Measurements from ENCODE around the gene ZNF326. TPM values are rescaled to one million over a fixed set of nuclear protein-coding genes. Genes with fewer than 3 reads are reported as not detected.

Gene ZNF326
- total RNA-seq, 1 experiment from 2014 or later = 19.3 TPM

GRCh38 chr1:89965193-89965768 lies 29.6 kb upstream of the ZNF326 start:
- H4K20me1 ChIP-seq (ENCODE audit: insufficient read depth) = no peaks in the 10 kb centered on the region
- TF ChIP-seq TCF7L2 (IDR thresholded peaks at IDR 0.05; ENCODE audit: borderline replicate concordance, extremely low read depth, insufficient read depth, insufficient read length) (no peak), SIN3A (IDR thresholded peaks at IDR 0.05; ENCODE audit: low read depth) (no peak), ZNF274 (IDR thresholded peaks at IDR 0.05; ENCODE audit: low read depth, low read length) (no peak), EZH2phosphoT487 (IDR thresholded peaks at IDR 0.05; ENCODE audit: borderline replicate concordance) (no peak), ATF3 (IDR thresholded peaks at IDR 0.05) (no peak), POLR2A (IDR thresholded peaks at IDR 0.05; ENCODE audit: borderline replicate concordance, extremely low read depth, insufficient read depth, insufficient read length) (no peak), CBX3 (IDR thresholded peaks at IDR 0.05; ENCODE audit: low read depth) (no peak), SP1 (IDR thresholded peaks at IDR 0.05; ENCODE audit: low read depth) (no peak), ELF1 (IDR thresholded peaks at IDR 0.05; ENCODE audit: borderline replicate concordance, low read depth) (no peak), EGR1 (IDR thresholded peaks at IDR 0.05; ENCODE audit: low read depth) (no peak), EZH2 (IDR thresholded peaks at IDR 0.05) (no peak), CEBPB (IDR thresholded peaks at IDR 0.05; ENCODE audit: low read depth) (no peak), JUND (IDR thresholded peaks at IDR 0.05) (no peak), SRF (IDR thresholded peaks at IDR 0.05; ENCODE audit: low read depth) (no peak), ZFX (IDR thresholded peaks at IDR 0.05) (no peak)
- TF ChIP-seq, protein P1, sequence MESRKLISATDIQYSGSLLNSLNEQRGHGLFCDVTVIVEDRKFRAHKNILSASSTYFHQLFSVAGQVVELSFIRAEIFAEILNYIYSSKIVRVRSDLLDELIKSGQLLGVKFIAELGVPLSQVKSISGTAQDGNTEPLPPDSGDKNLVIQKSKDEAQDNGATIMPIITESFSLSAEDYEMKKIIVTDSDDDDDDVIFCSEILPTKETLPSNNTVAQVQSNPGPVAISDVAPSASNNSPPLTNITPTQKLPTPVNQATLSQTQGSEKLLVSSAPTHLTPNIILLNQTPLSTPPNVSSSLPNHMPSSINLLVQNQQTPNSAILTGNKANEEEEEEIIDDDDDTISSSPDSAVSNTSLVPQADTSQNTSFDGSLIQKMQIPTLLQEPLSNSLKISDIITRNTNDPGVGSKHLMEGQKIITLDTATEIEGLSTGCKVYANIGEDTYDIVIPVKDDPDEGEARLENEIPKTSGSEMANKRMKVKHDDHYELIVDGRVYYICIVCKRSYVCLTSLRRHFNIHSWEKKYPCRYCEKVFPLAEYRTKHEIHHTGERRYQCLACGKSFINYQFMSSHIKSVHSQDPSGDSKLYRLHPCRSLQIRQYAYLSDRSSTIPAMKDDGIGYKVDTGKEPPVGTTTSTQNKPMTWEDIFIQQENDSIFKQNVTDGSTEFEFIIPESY (IDR thresholded peaks at IDR 0.05; ENCODE audit: extremely low read depth, insufficient replicate concordance, low read length) = no peak
- TF ChIP-seq, protein P2, sequence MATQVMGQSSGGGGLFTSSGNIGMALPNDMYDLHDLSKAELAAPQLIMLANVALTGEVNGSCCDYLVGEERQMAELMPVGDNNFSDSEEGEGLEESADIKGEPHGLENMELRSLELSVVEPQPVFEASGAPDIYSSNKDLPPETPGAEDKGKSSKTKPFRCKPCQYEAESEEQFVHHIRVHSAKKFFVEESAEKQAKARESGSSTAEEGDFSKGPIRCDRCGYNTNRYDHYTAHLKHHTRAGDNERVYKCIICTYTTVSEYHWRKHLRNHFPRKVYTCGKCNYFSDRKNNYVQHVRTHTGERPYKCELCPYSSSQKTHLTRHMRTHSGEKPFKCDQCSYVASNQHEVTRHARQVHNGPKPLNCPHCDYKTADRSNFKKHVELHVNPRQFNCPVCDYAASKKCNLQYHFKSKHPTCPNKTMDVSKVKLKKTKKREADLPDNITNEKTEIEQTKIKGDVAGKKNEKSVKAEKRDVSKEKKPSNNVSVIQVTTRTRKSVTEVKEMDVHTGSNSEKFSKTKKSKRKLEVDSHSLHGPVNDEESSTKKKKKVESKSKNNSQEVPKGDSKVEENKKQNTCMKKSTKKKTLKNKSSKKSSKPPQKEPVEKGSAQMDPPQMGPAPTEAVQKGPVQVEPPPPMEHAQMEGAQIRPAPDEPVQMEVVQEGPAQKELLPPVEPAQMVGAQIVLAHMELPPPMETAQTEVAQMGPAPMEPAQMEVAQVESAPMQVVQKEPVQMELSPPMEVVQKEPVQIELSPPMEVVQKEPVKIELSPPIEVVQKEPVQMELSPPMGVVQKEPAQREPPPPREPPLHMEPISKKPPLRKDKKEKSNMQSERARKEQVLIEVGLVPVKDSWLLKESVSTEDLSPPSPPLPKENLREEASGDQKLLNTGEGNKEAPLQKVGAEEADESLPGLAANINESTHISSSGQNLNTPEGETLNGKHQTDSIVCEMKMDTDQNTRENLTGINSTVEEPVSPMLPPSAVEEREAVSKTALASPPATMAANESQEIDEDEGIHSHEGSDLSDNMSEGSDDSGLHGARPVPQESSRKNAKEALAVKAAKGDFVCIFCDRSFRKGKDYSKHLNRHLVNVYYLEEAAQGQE (IDR thresholded peaks at IDR 0.05; ENCODE audit: low read depth) = no peak
- TF ChIP-seq, protein P3, sequence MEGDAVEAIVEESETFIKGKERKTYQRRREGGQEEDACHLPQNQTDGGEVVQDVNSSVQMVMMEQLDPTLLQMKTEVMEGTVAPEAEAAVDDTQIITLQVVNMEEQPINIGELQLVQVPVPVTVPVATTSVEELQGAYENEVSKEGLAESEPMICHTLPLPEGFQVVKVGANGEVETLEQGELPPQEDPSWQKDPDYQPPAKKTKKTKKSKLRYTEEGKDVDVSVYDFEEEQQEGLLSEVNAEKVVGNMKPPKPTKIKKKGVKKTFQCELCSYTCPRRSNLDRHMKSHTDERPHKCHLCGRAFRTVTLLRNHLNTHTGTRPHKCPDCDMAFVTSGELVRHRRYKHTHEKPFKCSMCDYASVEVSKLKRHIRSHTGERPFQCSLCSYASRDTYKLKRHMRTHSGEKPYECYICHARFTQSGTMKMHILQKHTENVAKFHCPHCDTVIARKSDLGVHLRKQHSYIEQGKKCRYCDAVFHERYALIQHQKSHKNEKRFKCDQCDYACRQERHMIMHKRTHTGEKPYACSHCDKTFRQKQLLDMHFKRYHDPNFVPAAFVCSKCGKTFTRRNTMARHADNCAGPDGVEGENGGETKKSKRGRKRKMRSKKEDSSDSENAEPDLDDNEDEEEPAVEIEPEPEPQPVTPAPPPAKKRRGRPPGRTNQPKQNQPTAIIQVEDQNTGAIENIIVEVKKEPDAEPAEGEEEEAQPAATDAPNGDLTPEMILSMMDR (IDR thresholded peaks at IDR 0.05 in 2 of 3, conservative IDR thresholded peaks at IDR 0.05 in 1 of 3; ENCODE audit: borderline replicate concordance in 1 of 3, insufficient read depth in 1 of 3, low read depth in 2 of 3, low read length in 2 of 3) = no peak
- no peaks in the 10 kb centered on the region for H3K79me2 ChIP-seq (ENCODE audit: insufficient read depth, low read length)
- no peaks in the 10 kb centered on the region for H3K27me3 ChIP-seq (ENCODE audit: insufficient read depth, low read length)
- ATAC-seq (no peak), DNase-seq (ENCODE audit: low read depth, low spot score) (no peak)
- BruUV-seq (replicated peaks) = no TSS peak
- ChIA-PET CTCF (no interaction called here), POLR2A (no interaction called here), RAD21 (ENCODE audit: low non-redundant PET in 1 of 2, low total read pairs in 2 of 2, uncharacterized antibody in 2 of 2, unreplicated experiment in 2 of 2) (no interaction called here)
- H3K4me3 ChIP-seq (replicated peaks in 1 of 2; ENCODE audit: low read depth in 1 of 2, low read length in 2 of 2) = no peak overlapping the region
- no peaks in the 10 kb centered on the region for H3K9me3 ChIP-seq (ENCODE audit: control insufficient read depth in 1 of 2, insufficient read depth in 1 of 2, low read depth in 1 of 2, low read length in 2 of 2)
- H3K4me2 ChIP-seq (ENCODE audit: low read length) = no peak overlapping the region
- H3K4me1 ChIP-seq (ENCODE audit: control insufficient read depth in 1 of 2, insufficient read depth in 2 of 2, low read length in 2 of 2) = no peaks in the 10 kb centered on the region
- H3K9ac ChIP-seq (ENCODE audit: low read length) = no peak overlapping the region
- no peaks in the 10 kb centered on the region for H3K36me3 ChIP-seq (ENCODE audit: control insufficient read depth in 1 of 2, insufficient read depth in 2 of 2, low read length in 2 of 2)
- intact Hi-C loops (cut with micrococcal nuclease) = no loop called here
- no peaks in the 10 kb centered on the region for H3K9me2 ChIP-seq (ENCODE audit: insufficient read depth)
- H3K27ac ChIP-seq (ENCODE audit: low read depth, low read length) = no peak overlapping the region
- no peak overlapping the region for H2AFZ ChIP-seq (ENCODE audit: low read depth, low read length, poor library complexity, severe bottlenecking)

All from HCT116 (cell line).